ENCODE data around the gene LPAR1. TPM values are rescaled to one million over a fixed set of nuclear protein-coding genes. Genes with fewer than 3 reads are reported as not detected.

LPAR1 gene
- total and polyA plus RNA-seq, 10 of the 15 experiments (the other 5 are each of a cell fraction or from before 2014, with no cell fraction given): 3.3 to 12.9 (median 8.4) TPM

DNA sequence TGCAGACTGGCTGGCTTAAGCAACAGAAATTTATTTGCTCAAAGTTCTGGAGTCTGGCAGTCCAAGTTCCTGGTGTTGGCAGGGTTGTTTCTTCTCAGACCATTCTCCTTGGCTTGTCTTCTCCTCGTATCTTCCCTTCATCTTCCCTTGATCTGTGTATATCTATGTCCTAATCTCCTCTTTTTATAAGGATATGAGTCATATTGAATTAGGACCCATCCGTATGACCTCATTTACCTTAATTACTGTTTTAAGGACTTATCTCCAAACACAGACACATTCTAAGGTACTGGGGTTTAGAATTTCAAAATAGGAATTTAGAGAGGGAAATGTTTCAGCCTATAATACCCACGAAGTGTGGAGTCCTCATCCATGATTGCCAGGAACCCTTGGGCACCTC lies 13.1 kb upstream of the LPAR1 start (continued):
- TF ChIP-seq, protein P1, sequence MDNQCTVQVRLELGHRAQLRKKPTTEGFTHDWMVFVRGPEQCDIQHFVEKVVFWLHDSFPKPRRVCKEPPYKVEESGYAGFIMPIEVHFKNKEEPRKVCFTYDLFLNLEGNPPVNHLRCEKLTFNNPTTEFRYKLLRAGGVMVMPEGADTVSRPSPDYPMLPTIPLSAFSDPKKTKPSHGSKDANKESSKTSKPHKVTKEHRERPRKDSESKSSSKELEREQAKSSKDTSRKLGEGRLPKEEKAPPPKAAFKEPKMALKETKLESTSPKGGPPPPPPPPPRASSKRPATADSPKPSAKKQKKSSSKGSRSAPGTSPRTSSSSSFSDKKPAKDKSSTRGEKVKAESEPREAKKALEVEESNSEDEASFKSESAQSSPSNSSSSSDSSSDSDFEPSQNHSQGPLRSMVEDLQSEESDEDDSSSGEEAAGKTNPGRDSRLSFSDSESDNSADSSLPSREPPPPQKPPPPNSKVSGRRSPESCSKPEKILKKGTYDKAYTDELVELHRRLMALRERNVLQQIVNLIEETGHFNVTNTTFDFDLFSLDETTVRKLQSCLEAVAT (IDR thresholded peaks at IDR 0.05): no peak
- TF ChIP-seq, protein P2, sequence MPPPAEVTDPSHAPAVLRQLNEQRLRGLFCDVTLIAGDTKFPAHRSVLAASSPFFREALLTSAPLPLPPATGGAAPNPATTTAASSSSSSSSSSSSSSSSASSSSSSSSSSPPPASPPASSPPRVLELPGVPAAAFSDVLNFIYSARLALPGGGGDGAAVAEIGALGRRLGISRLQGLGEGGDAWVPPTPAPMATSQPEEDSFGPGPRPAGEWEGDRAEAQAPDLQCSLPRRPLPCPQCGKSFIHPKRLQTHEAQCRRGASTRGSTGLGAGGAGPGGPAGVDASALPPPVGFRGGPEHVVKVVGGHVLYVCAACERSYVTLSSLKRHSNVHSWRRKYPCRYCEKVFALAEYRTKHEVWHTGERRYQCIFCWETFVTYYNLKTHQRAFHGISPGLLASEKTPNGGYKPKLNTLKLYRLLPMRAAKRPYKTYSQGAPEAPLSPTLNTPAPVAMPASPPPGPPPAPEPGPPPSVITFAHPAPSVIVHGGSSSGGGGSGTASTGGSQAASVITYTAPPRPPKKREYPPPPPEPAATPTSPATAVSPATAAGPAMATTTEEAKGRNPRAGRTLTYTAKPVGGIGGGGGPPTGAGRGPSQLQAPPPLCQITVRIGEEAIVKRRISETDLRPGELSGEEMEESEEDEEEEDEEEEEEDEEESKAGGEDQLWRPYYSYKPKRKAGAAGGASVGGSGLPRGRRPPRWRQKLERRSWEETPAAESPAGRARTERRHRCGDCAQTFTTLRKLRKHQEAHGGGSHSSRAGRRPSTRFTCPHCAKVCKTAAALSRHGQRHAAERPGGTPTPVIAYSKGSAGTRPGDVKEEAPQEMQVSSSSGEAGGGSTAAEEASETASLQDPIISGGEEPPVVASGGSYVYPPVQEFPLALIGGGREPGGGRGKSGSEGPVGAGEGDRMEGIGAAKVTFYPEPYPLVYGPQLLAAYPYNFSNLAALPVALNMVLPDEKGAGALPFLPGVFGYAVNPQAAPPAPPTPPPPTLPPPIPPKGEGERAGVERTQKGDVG (CRISPR knock-in tag; IDR thresholded peaks at IDR 0.05): no peak
- TF ChIP-seq ZZZ3 (IDR thresholded peaks at IDR 0.05; ENCODE audit: control insufficient read depth, insufficient read length, low read depth) (no peak), NFYA (IDR thresholded peaks at IDR 0.05; ENCODE audit: borderline replicate concordance, low read depth, low read length) (no peak), NFYB (IDR thresholded peaks at IDR 0.05; ENCODE audit: insufficient read depth, low read depth, low read length) (no peak), ZNF217 (IDR thresholded peaks at IDR 0.05) (no peak), KAT2A (conservative IDR thresholded peaks at IDR 0.05; ENCODE audit: control insufficient read depth, low read depth, low read length) (no peak), SIX5 (IDR thresholded peaks at IDR 0.05; ENCODE audit: low read depth, low read length, severe bottlenecking) (no peak)

DNA sequence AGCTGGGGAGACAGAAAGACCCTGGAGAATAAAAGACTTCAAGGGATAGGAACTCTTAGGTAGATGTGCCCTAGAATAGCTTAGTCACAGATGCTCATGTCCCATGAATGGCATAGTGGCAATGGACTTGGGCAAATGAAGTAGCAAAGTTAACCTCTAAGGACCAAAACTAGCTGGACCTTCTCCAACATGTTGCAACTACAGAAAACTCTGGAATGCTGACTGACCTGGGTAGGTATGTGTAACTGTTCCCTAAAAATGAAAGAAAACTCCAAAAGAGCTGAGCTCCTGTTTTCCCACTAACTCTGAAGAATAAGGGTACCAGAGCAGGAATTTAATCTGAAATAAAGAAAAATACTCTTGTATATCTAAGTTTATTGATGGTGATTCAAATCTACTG lies 12.5 kb upstream of the LPAR1 start:
- no peak overlapping the region for H3K9ac ChIP-seq (ENCODE audit: control insufficient read depth, insufficient read depth, low read length)
- ATAC-seq (no peak), FAIRE-seq (no peak), DNase-seq (ENCODE audit: low read depth, low spot score) (no peak)
- RAD21 ChIA-PET (ENCODE audit: unreplicated experiment): interaction anchor here (0.9 to 2.7 kb wide), 3 partner anchors 11 to 100 kb away, joined by 3 to 8 read pairs (median 3); no protein-coding TSS in a partner anchor
- no TSS peak for BruUV-seq (replicated peaks)
- H2AFZ ChIP-seq (ENCODE audit: control insufficient read depth, low read depth, low read length): no peak overlapping the region
- H3K79me2 ChIP-seq (ENCODE audit: control insufficient read depth, insufficient read depth, low read length): no peaks in the 10 kb centered on the region
- in situ Hi-C loops (cut with MboI) (no loop called here), intact Hi-C loops (cut with micrococcal nuclease; ENCODE audit: unreplicated experiment) (no loop called here)
- H3K4me3 ChIP-seq: no peak overlapping the region
- SMC1A ChIA-PET (ENCODE audit: uncharacterized antibody, unreplicated experiment): interaction anchor here (0.6 to 1.1 kb wide), 3 partner anchors 10 to 414 kb away, joined by 3 to 5 read pairs (median 3); no protein-coding TSS in a partner anchor
- no peaks in the 10 kb centered on the region; the same call in 2 of the 3 replicates for H3K9me3 ChIP-seq (replicated peaks; ENCODE audit: control insufficient read depth, insufficient read depth, low read length)
- POLR2A ChIA-PET: no interaction called here
- H3K4me2 ChIP-seq (ENCODE audit: control insufficient read depth, insufficient read depth): no peak overlapping the region
- no peaks in the 10 kb centered on the region for H3K36me3 ChIP-seq (ENCODE audit: control insufficient read depth in 2 of 2, insufficient read depth in 2 of 2, low read length in 1 of 2)
- CTCF ChIA-PET: interaction anchor here (1.6 kb wide), 1 partner anchor 9 kb away, joined by 3 read pairs; no protein-coding TSS in a partner anchor
- H4K20me1 ChIP-seq (ENCODE audit: control insufficient read depth, insufficient read depth): no peaks in the 10 kb centered on the region
- H3K27me3 ChIP-seq (replicated peaks in 1 of 2; ENCODE audit: control insufficient read depth in 2 of 2, insufficient read depth in 2 of 2, low read length in 1 of 2): no peaks in the 10 kb centered on the region
- H3K4me1 ChIP-seq (ENCODE audit: control insufficient read depth, insufficient read depth, low read length): no peaks in the 10 kb centered on the region
- H3K27ac ChIP-seq (ENCODE audit: control insufficient read depth, insufficient read depth): no peak overlapping the region
- TF ChIP-seq, protein P3, sequence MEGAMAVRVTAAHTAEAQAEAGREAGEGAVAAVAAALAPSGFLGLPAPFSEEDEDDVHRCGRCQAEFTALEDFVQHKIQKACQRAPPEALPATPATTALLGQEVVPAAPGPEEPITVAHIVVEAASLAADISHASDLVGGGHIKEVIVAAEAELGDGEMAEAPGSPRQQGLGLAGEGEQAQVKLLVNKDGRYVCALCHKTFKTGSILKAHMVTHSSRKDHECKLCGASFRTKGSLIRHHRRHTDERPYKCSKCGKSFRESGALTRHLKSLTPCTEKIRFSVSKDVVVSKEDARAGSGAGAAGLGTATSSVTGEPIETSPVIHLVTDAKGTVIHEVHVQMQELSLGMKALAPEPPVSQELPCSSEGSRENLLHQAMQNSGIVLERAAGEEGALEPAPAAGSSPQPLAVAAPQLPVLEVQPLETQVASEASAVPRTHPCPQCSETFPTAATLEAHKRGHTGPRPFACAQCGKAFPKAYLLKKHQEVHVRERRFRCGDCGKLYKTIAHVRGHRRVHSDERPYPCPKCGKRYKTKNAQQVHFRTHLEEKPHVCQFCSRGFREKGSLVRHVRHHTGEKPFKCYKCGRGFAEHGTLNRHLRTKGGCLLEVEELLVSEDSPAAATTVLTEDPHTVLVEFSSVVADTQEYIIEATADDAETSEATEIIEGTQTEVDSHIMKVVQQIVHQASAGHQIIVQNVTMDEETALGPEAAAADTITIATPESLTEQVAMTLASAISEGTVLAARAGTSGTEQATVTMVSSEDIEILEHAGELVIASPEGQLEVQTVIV (IDR thresholded peaks at IDR 0.05; ENCODE audit: borderline replicate concordance, partially characterized antibody): no peak
- no peak for TF ChIP-seq SPI1 (IDR thresholded peaks at IDR 0.05; ENCODE audit: borderline replicate concordance, insufficient read depth, low read depth, low read length)
- TF ChIP-seq SMAD5 (IDR thresholded peaks at IDR 0.05; ENCODE audit: low read depth): no peak

Measured in GM12878 (cell line).